B cell (primary cell): ENCODE measurements around the gene MIAT. TPM values are rescaled to one million over a fixed set of nuclear protein-coding genes. Genes with fewer than 3 reads are reported as not detected.

ENCODE experiments used
- ATAC-seq: fragments of 200-7000 bp; cut with Tn5 transposase; one replicate; pipeline ENCODE4 v1.10.0; 2021; ENCODE audit warnings: low read depth, mild to moderate bottlenecking, moderate number of reproducible peaks, moderate library complexity
- CTCF ChIA-PET: fragments of 350-600 bp; sonication (Branson Sonifier 250); formaldehyde crosslinking; loops from one replicate; lab custom pipeline; 2021; ENCODE audit warnings: antibody characterized with exemption, inconsistent platforms; lab: Charles Lee
- POLR2A ChIA-PET: fragments of 350-600 bp; sonication (Branson Sonifier 250); formaldehyde crosslinking; loops from one replicate; lab custom pipeline; 2021; ENCODE audit warnings: antibody characterized with exemption; lab: Charles Lee
- DNase-seq: peaks from one replicate; pipeline ENCODE4 v3.0.0; 2013
- H2AFZ ChIP-seq: 2 replicates; pipeline ENCODE4 v1.6.1; 2012; ENCODE audit warnings: mild to moderate bottlenecking, low read depth, low read length; ENCODE audit not compliant: insufficient read depth, poor library complexity, severe bottlenecking
- H3K27ac ChIP-seq, 2 donors: 1 replicate in 1 of 2; 2 replicates in 1 of 2; pipeline ENCODE4 v1.5.1; 2012 to 2013; ENCODE audit warnings: low read length in 2 of 2, mild to moderate bottlenecking in 2 of 2, moderate library complexity in 1 of 2
- H3K27me3 ChIP-seq, 4 experiments: fragments of 200-600 bp in 1 of 4; sonication (generic) in 1 of 4; replicated peaks in 1 of 4; 1 replicate in 2 of 4; 2 replicates in 2 of 4; pipeline versions ENCODE4 v1.6.1 to v1.7.0; 2013 to 2016; ENCODE audit warnings: low read length in 3 of 4, mild to moderate bottlenecking in 2 of 4, mixed read lengths in 1 of 4, moderate library complexity in 1 of 4; ENCODE audit not compliant: insufficient read depth in 4 of 4, control insufficient read depth in 3 of 4; ENCODE audit errors: control extremely low read depth in 1 of 4
- H3K36me3 ChIP-seq, 2 experiments: replicated peaks in 1 of 2; 1 replicate in 1 of 2; 2 replicates in 1 of 2; pipeline versions ENCODE4 v1.6.1 to v1.7.1; 2013; ENCODE audit warnings: low read length in 1 of 2; ENCODE audit not compliant: insufficient read depth in 2 of 2, control insufficient read depth in 1 of 2; ENCODE audit errors: control extremely low read depth in 1 of 2, extremely low read depth in 1 of 2
- H3K4me1 ChIP-seq, 2 donors: fragments of 200-600 bp in 1 of 2; sonication (generic) in 1 of 2; 1 replicate in 1 of 2; 2 replicates in 1 of 2; pipeline versions ENCODE4 v1.5.1 to v1.6.1; 2013 to 2017; ENCODE audit warnings: low read length in 2 of 2; ENCODE audit not compliant: control insufficient read depth in 2 of 2, insufficient read depth in 2 of 2
- H3K4me2 ChIP-seq: replicated peaks from 2 replicates; pipeline ENCODE3; 2012; ENCODE audit warnings: mild to moderate bottlenecking, low read depth, low read length; ENCODE audit not compliant: poor library complexity, severe bottlenecking
- H3K4me3 ChIP-seq, 5 experiments: fragments of 200-600 bp in 1 of 5; sonication (generic) in 1 of 5; 1 replicate in 3 of 5; 2 replicates in 2 of 5; pipeline versions ENCODE4 v1.5.1 to v1.7.0; 2011 to 2016; ENCODE audit warnings: low read length in 4 of 5, mild to moderate bottlenecking in 4 of 5, low read depth in 2 of 5, control low read depth in 1 of 5, moderate library complexity in 1 of 5; ENCODE audit not compliant: insufficient read depth in 1 of 5; ENCODE audit errors: control extremely low read depth in 1 of 5, extremely low read depth in 1 of 5
- H3K79me2 ChIP-seq: fragments of 200-600 bp; sonication (generic); one replicate; pipeline ENCODE4 v1.6.0; 2016; ENCODE audit warnings: low read length; ENCODE audit not compliant: control insufficient read depth, insufficient read depth
- H3K9ac ChIP-seq: fragments of 200-600 bp; sonication (generic); 2 replicates; pipeline ENCODE4 v1.6.1; 2017; ENCODE audit warnings: mild to moderate bottlenecking, low read length, moderate library complexity
- H3K9me3 ChIP-seq, 3 donors: one replicate each; pipeline versions ENCODE4 v1.6.1 to v1.7.1; 2013; ENCODE audit warnings: low read length in 2 of 3; ENCODE audit not compliant: control insufficient read depth in 2 of 3, insufficient read depth in 1 of 3; ENCODE audit errors: control extremely low read depth in 1 of 3
- H4K20me1 ChIP-seq: 2 replicates; pipeline ENCODE4 v1.6.0; 2012; ENCODE audit warnings: mild to moderate bottlenecking, low read length; ENCODE audit not compliant: insufficient read depth, control insufficient read depth, poor library complexity, severe bottlenecking
- H3K27ac Mint-ChIP-seq: one replicate; pipeline ENCODE4 v1.8.0; 2021; ENCODE audit warnings: mixed read lengths
- H3K27me3 Mint-ChIP-seq: one replicate; pipeline ENCODE4 v1.8.0; 2021; ENCODE audit warnings: mixed read lengths
- H3K4me1 Mint-ChIP-seq: one replicate; pipeline ENCODE4 v1.8.0; 2021; ENCODE audit warnings: mixed read lengths
- H3K4me3 Mint-ChIP-seq: one replicate; pipeline ENCODE4 v1.8.0; 2021; ENCODE audit warnings: mixed read lengths
- H3K9me3 Mint-ChIP-seq: one replicate; pipeline ENCODE4 v1.8.0; 2022; ENCODE audit warnings: mixed read lengths; ENCODE audit not compliant: insufficient read depth
- CTCF ChIP-seq: fragments of 200-600 bp; IDR thresholded peaks from one replicate; pipeline ENCODE4 v1.8.0; 2022; ENCODE audit warnings: antibody characterized with exemption, mild to moderate bottlenecking
- EZH2 ChIP-seq: IDR thresholded peaks from 2 replicates; pipeline ENCODE4 v1.6.1; 2012; ENCODE audit warnings: borderline replicate concordance, low read depth, mild to moderate bottlenecking, moderate library complexity, low read length; ENCODE audit not compliant: insufficient read depth, poor library complexity, severe bottlenecking
- WGBS: methylation state at CpG from one replicate; pipeline ENCODE4 v1.1.5; 2013; ENCODE audit warnings: missing lambda C conversion rate; ENCODE audit not compliant: insufficient coverage; 5-methylcytosine and 5-hydroxymethylcytosine counted together
- intact Hi-C: fragments of 100-400 bp; cut with micrococcal nuclease; formaldehyde crosslinking; loops from one replicate; pipeline ENCODE4 v1.10.0; 2022
- polyA plus RNA-seq: library from polyadenylated mRNA; depleted of rRNA; stranded (reverse); fragments of >200 nt; gene quantifications from 2 replicates; pipeline ENCODE4 v1.2.3, GENCODE V29; 2012
- total RNA-seq, 2 donors: library from RNA; stranded (reverse); fragments of 120-200 nt in 1 of 2; gene quantifications; 1 replicate in 1 of 2; 2 replicates in 1 of 2; pipeline versions ENCODE4 v1.2.3 to v1.2.4, GENCODE V29; 2013 to 2022

The MIAT gene
- total and polyA plus RNA-seq, 2 donors (not counting 1 experiment from before 2014, with no cell fraction given) = 14.8 to 18.4 TPM

- no peaks in the 10 kb centered on the region for H3K27me3 Mint-ChIP-seq
- H3K4me1 ChIP-seq = no peaks in the 10 kb centered on the region
- TF ChIP-seq CTCF = no peak
- TF ChIP-seq EZH2 = no peak
- H3K79me2 ChIP-seq = peaks cover 59% of the 10 kb centered on the region
- H4K20me1 ChIP-seq = peaks cover 51% of the 10 kb centered on the region
- H3K4me3 ChIP-seq = no peak overlapping the region
- H3K9ac ChIP-seq = no peak overlapping the region
- H3K4me3 Mint-ChIP-seq = no peak overlapping the region
- POLR2A ChIA-PET = no interaction called here
- H3K9me3 ChIP-seq = peaks cover 0 to 7% (median 5%) of the 10 kb centered on the region in 3 donors
- DNase-seq (no peak), ATAC-seq (no peak)
- no peak overlapping the region for H3K4me2 ChIP-seq
- H3K36me3 ChIP-seq = peaks cover 11 to 37% of the 10 kb centered on the region in 2 experiments
- H3K9me3 Mint-ChIP-seq = peaks cover 5% of the 10 kb centered on the region
- 77% methylated on average over 5 of the region's 7 CpGs for whole genome bisulfite sequencing
- no peaks in the 10 kb centered on the region for H3K27me3 ChIP-seq
- CTCF ChIA-PET = no interaction called here
- H3K4me1 Mint-ChIP-seq = peaks cover 36% of the 10 kb centered on the region
- H2AFZ ChIP-seq = no peak overlapping the region
- H3K27ac ChIP-seq = no peak overlapping the region
- intact Hi-C loops = no loop called here
- H3K27ac Mint-ChIP-seq = no peak overlapping the region
Measured at GRCh38 chr22:26708256-26709009, 51.0 kb downstream of the MIAT start.
